Stimulated activated CD8-positive, alpha-beta memory T cell treated with anti-CD3 and anti-CD28 coated beads, Interleukin-4, amount 100 ng/mL, for 4 hours (primary cell): Measurements from ENCODE around the gene ATXN1.
"Not testable (repeated sequence)": the region's sequence is repeated elsewhere in the genome, so short reads cannot be mapped to it uniquely, and the experiment has no call there.

Experiments used
- DNase-seq, 2 donors: peaks; one replicate each; pipeline ENCODE4 v3.0.0-alpha.2; 2020; ENCODE audit warnings: low read depth in 2 of 2, low spot score in 1 of 2

ATXN1 gene

DNA sequence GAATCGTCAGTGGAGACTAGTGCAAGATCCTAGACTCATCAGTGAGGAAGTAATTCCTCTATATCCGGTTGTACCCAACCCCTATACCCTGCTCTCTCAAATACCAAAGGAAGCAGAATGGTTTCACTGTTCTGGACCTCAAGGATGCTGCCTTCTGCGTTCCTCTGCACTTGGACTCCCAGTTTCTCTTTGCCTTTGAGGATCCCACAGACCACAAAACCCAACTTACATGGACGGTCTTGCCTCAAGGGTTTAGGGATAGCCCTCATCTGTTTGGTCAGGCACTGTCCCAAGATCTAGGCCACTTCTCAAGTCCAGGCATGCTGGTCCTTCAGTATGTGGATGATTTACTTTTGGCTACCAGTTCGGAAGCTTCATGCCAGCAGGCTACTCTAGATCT is 301.8 kb downstream of the ATXN1 start:
- not testable (repeated sequence) for DNase-seq

DNA sequence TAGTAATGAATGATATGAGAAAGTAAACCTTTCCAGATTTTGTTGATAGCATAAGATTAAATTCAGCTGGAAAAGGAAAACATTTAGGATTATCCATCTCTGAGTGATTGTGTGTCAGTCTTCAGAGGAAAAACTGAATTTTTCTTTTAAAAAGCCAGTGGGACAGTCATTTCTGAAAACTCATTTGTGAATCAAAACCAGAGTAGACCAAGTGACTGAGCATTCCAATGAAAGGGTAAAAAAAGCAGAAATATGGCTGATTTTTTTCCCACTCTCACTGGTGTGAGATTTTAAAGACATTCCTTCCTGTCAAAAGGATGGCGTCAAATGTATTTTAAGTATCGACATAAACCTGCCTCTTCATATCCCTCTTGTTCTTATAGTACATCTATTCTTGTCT is 308.9 kb downstream of the ATXN1 start:
- no peak for DNase-seq

DNA sequence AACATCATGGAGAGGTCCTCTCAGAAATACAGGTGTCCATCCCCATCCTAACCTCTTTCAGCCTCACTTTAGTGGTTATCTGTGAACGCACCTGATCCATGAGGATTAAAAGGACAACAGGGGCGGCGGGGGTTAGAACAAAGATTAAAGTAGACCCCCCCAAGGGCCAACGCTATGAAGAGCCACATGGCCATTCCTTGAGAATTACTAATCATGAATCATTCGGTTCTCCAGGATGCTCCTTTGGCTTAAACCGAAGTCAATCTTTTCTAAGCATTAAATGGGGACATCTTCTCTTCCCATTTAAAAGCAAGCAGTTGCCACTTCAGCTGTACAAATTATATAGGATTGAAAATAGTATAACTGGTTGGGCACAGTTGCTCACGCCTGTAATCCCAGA is 310.4 kb downstream of the ATXN1 start:
- no peak for DNase-seq

DNA sequence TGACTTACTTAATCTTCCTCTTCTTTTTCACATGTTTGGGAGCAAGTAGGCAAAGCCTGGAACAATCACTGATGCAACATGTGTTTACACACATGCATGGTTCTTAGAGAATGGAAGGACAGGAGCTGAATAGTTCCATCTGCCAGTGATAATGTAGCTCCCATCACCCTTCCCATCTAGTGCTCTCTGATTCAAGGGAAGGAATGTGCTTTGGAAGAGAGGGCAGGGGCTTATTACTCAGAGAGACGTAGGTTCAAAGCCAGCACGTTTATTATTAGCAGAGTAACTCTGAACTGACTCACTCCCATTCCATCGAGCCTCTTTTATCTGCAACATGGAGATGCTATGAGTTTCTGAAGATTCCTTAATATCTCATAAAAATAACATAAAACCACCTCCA is 311.0 kb downstream of the ATXN1 start:
- no peak for DNase-seq

DNA sequence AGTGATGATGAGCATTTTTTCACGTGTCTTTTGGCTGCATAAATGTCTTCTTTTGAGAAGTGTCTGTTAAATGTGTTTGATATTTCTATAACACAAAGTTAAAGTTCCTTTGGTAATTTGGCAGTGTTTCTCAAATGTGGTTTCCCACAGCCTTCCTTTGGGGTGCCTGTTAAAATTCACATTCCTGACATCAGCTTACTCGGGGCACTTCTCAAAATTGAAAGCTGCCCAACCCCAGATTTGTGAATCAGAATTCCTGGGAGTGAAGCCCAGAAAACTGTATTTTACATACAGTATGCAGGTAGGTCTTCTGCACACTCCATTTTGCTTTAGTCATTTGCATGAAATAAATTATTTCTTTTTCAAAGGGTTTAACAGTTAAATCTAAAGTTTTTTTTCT is 315.0 kb downstream of the ATXN1 start:
- no peak for DNase-seq

DNA sequence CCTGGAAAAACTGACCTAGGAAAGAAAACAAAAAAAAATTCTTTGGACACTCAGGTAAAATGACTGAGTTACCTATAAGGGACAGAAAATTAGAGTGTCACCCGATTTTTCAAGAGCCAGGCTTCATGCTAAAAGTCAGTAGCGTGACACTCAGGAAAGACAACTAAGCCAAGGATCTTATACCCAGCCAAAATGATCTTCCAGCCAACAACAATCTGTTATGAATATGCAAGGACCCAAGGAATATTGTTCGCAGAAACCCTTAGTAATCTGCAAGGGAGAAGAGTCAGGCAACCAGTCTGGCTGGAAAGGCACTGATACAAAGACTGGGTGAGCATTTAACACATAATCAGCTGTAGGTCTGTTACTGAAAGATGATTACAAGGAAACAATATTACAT is 319.2 kb downstream of the ATXN1 start:
- DNase-seq, result no peak

DNA sequence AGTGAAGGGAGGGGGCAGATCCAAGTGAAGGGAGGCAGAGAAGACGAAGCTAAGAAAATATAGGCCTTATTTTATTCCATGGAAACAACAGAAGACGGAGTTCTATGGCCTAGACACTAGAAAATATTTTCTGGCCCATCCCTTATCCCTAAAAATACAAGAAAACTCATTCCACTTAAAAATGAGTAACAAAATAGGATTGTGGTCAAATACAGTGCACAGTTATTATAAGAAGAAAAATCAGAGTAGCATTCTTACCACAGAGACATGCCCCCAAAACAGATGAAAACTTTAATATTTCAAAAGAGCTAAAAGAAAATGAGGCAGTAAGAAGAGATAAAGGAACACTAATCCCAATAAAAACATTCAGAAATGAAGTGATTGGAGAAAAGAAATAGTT is 320.0 kb downstream of the ATXN1 start:
- DNase-seq, result no peak

DNA sequence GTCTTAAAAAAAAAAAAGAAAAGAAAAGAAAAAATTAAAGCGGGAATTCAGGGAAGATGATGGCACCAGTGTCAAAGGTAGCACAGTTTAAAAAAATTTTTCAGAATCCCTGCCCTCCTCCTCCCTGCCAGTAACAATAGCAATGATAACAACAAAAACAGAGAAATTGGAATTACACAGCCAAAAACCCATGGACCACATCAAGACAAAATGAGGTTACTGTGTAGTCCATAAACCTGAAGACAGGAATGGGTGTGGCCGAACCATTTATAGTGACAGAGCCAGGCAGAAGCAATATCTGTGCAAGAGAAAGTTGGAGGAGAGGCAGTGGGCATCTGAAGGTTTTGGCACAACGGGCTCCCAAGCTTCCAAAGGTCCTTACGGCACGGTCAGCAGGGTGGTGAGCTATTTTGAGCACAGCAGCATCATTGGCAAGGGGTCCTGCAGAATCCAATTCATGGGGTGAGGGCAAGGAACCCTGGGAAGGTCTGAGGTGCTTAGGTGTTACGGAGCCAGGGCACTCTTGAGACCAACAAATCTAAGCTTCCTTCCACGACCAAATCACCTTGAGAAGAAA is 320.5 kb downstream of the ATXN1 start:
- DNase-seq, result no peak

DNA sequence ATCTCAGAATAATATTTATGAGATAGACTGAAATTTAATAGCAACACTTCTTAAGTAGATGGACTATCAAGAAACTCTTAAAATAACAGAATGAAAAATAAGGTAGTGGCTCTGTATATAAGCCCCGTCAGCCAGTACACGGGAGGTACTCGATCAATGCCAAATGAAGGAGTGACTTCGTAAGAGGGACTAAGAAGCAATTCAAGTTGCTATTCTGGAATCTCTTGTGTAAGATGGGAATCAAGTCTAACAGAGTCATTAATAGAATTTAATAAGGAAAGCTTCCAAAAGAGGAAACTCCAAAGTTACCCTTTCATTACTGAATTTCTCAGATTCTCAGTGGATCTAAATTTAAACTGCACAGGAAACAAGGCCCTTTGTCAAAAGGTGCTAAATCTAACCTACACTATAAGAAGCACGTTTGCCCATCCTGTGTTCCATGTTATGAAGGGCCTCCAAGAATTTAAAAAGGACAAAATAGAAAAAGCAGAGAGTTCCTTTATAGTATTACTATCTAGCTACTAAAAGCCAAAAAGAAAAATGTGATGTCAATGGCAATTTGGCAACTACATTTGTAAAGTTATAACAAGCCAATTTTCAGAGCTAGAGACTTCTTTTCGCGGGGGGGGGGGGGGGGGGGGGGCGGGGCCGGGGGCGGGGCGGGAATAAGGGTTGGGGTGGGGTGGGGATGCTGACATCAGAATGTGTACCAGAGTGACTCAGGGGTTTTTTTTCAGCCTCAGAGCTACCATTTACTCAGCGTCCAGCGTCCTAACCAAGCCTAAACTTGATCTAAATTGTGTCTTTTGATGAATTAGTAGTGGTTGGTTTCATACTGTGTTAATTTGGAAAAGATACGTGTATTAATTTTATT is 322.3 kb downstream of the ATXN1 start:
- DNase-seq, result no peak

DNA sequence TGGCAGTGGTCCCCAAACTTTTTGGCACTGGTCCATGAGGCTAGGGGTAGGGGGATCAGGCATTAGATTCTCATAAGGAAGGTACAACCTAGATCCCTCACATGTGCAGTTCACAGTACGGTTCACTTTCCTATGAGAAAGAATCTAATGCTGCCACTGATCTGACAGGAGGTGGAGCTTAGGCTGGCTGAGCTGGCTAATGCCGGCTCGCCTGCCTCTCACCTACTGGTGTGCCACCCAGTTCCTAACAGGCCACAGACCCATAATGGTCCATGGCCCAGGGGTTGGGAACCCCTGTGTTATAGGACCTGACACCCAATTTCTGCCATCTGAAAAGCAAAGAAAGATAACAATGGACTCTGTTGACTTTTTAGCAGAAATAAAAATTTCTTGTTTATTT is 323.3 kb downstream of the ATXN1 start:
- DNase-seq, result no peak

DNA sequence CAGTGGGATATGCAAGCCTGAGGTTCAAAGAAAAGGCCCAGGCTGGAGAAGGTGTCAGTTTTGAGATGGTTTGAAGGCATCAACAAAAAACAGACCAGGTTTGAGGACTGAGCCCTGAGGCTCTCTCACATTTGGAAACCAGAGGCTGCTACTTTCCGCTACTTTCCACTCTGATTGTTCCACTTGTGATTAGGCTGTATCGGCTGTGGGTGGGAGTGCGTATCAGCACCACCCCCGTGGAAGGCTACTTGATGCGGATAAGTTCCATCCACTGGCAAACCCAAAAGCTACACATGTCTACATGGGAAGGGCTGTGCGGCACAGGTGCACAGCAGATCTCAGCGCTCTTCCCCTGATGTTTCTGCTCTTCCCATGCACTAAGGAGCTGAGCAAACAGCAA is 324.2 kb downstream of the ATXN1 start:
- no peak for DNase-seq

DNA sequence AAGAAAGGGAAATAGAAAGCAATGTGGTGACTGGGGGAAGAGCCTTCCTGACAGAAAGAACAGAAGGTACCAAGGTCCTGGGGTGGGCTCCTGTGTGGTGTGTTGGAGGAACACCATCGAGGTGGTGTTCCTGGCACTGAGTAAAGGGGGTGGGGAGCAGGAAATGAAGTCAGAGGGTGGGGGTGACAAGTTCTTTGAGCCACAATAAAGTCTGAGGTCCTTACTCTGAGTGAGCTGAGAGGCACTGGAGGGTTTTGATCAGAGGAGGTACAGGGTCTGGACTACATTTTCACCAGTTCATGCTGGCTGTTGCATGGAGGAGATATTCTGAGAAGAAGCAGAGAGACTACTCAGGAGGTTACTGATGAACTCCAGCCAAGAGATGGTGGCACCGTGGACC is 324.7 kb downstream of the ATXN1 start:
- no peak for DNase-seq

DNA sequence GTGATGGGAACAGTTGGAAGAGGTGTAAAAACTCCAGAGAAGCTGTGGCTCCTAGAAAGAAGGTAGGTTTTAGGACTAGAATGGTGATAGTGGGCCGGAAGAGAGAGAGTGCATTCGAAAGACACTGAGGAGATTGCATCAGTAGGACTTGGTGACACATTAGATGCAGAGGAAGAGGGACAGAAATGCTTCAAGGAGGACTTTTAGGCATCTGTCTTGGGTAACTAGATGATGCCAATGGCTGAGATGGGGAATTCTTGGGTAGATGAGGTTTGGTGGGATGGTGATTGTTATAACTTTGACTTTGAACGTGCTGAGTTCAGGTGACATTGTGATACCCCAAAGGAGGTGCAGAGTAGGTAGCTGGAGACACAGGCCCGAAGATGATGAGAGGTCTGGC is 326.4 kb downstream of the ATXN1 start:
- DNase-seq, result no peak

DNA sequence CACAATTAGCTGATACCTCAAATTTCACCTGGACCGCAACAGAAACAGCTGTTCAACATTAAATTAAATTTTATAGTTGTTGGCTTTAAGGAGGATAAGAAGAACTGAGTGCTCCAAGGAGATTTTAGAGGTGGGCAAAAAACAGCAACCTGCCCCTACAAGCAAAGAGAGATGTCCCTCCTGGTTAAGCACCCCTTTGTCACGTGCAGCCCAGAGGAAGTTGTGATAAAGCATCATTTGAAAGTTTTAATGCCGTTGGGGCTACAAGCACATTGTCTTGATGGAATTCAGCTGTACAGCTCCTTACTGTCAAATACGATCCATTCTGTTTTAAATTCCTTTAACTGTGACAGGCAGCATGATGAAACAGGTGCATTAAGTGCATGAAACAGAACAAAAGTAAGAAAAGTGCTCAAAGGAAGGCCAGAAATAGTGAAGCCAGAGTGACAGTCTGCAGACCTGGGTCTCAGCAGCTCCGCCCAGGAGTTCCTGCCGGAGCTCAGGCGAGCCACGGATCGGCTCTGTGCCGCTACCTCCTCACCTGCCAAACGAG is 327.8 kb downstream of the ATXN1 start:
- no peak for DNase-seq

DNA sequence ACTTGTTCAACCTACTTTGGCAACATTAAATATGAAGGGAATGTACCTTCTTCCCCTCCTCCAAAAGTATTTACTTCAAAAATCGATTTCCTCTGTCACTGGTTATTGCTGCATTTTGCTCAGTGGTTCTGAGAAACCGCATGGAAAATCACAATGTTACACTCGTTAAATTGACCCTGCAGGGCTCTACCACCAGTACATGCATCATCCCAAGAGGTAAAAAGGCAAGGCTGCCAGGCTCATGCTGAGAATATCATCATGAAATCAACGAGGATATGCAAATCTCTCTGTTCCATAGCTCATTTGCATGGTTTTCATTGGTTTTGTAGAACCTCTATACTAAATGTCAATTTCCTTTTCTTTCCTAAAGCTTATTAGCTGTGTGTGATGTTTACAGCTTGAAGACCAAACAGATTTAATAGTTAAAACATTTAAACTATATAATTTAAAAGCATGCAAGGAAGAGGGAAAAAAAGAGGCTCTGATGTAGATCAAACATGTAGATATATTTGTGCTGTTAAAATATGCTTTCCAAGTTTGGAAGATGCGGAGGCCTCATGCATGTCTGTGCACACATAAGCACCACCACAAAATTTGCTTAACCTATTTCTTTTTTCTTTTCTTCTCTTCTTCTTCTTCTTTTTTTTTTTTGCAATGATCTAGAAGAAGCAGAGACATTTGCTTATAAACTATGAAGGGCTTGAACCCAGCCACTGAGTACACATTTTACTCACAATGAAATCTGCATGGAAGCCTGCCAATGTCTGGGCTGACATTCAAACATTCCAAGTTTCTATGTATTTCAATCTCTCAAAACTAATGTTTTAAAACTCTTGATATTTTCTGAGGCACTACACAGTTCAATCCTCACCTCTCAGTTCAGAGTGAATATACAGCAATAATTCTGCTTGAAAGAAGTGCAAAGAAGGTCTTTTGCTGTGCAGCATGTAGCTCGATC is 328.9 kb downstream of the ATXN1 start:
- no peak for DNase-seq

DNA sequence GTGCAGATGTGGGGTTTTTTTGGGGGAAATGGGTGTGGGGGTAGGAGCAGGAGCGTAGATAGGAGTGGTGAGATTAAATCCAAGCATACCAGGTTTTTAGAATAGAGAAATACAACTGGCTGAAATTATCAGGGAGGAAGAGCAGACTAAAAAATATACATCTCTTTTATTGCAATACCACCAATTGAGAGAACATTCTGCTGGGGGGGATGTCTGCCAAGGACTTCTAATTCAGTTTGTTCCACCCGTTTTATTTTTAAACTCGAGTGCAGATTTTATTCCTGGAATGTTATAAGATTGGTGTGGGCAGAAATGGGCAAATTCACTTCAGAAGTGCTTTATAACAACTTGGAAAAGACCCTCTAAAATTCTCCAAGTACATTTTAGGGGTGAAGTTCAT is 330.2 kb downstream of the ATXN1 start:
- DNase-seq, result no peak

DNA sequence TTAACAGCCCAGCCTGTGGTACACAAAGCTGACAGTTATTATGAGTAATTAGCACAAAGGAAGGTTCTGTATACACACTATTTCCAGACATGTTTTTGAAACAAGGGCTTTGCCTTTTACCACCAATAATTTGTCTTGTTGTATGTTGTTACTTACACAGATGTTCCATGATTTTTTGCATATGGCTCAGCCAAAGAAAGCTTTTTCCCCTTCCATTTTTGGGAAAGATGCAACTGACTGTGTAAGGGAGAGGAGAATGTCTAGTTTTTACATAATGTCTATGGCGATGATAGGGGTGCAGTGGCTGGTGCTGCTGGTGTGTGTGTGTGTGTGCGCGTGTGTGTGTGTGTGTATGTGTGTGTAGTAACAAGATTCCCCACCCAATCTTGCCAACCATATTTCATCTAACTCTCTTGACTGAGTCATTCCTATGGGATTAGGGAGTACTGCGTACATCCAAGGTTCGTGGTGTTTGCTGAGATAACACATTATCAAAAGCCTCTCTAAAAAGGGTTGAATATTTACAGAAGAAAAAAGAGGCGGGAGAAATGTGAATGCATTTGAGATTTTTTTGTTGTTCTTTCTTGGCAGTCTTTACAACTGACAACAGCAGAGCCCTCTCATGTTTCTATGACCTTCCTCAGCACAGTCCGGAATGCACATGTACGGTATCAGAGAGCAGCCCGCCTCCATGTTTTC is 330.7 kb downstream of the ATXN1 start:
- no peak for DNase-seq

DNA sequence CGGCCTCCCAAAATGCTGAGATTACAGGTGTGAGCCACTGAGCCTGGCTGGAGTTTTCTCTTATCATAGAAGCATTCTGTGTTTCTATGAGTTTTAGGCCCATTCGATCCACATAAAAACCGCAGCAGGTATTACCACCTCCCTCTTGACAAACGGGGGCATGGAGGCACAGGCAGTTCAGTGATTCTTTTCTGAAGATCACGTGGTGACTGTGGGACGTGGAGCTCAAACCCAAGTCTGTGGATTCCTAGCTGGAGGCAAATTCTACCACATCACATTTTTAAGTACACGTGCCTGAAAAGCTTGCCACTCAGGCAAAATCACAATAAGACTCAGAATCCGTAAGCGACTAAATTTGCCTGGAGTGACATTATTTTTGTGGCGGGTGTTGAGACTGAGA is 331.6 kb downstream of the ATXN1 start:
- DNase-seq, result no peak

DNA sequence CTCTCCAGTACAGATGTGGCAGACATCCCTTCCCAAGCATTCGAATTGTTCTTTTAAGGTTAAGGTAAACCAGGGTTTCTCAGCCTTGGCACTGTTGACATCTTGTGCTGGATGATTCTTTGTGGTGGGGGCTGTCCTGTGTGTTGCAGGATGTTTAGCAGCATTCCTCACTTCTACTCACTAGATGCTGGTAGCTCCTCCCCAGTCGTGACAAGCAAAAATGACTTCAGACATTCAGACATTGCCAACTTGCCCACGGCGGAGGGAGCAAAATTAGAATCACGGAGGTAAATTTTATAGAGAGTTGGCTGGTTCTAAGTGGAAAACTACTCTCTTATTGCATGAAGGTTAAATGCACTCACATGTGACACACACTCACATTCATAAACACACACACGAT is 334.1 kb downstream of the ATXN1 start:
- DNase-seq, result no peak

DNA sequence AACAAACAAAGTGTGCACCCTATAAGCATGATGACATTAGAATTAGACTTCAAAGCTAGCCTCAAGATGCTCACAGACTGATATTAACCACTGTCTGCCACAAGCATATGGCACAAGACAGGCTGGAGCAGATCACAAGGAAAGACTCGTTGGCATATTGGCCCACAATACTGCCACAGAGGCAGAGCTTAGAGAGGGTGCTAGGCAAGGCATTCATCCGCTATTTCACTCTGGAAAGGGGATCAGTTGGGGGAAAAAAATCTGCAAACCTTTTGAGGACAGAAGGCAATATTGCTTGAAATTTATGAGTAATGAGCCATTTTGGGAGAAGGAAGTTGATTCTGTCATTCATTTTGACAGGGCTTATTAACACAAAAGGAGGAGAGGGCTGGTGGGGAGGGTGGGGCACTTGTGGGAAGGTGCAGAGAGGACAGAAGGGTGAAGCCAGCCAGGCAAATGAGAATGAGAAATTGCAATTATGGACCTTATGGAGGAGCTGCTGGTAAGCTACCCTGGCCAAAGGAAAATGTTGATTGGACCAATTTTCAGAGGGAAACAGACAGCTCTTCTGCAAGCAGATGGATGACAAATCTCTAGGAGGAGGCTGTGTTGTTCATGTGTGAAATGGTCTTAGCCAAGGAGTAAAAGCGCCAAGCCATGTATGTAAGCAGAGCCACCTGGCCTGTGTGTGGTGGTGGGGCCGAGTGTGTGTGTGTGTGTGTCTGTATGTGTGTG is 335.2 kb downstream of the ATXN1 start:
- DNase-seq, result no peak
